Neural cell (in vitro differentiated cells): Measurements from ENCODE around the gene RGP1. TPM values are rescaled to one million over a fixed set of nuclear protein-coding genes. Genes with fewer than 3 reads are reported as not detected.

Experiments
- H2AFZ ChIP-seq: fragments of 200-600, 300-800 bp; sonication (generic), shearing (Covaris generic); 2 replicates; pipeline ENCODE4 v1.6.0; 2014; ENCODE audit warnings: low read depth, mild to moderate bottlenecking, antibody characterized with exemption, low read length, moderate library complexity
- H3F3A ChIP-seq: fragments of 200-600 bp; shearing (Covaris generic); 2 replicates; pipeline ENCODE4 v1.6.1; 2016; ENCODE audit warnings: mild to moderate bottlenecking, moderate library complexity, mixed read lengths, antibody characterized with exemption, low read length; ENCODE audit not compliant: insufficient read depth, poor library complexity, severe bottlenecking
- H3K27ac ChIP-seq: fragments of 200-600, 300-800 bp; sonication (generic), shearing (Covaris generic); 2 replicates; pipeline ENCODE4 v1.5.1; 2014; ENCODE audit warnings: mild to moderate bottlenecking, low read length, moderate library complexity
- H3K27me3 ChIP-seq: fragments of 300-800, 200-600 bp; sonication (generic), shearing (Covaris generic); 2 replicates; pipeline ENCODE4 v1.6.0; 2014; ENCODE audit warnings: mild to moderate bottlenecking, low read depth, low read length, moderate library complexity; ENCODE audit not compliant: insufficient read depth
- H3K36me3 ChIP-seq: fragments of 300-800, 200-600 bp; sonication (generic), shearing (Covaris generic); 2 replicates; pipeline ENCODE4 v1.5.1; 2014; ENCODE audit warnings: mild to moderate bottlenecking, antibody characterized with exemption, low read length, moderate library complexity; ENCODE audit not compliant: insufficient read depth
- H3K4me2 ChIP-seq: fragments of 300-800, 200-600 bp; sonication (generic), shearing (Covaris generic); 2 replicates; pipeline ENCODE4 v1.6.0; 2014; ENCODE audit warnings: mild to moderate bottlenecking, low read length
- H3K4me3 ChIP-seq: fragments of 300-800, 200-600 bp; sonication (generic), shearing (Covaris generic); 2 replicates; pipeline ENCODE4 v1.5.1; 2014; ENCODE audit warnings: mild to moderate bottlenecking, low read length, moderate library complexity
- H3K79me2 ChIP-seq: fragments of 200-600 bp; shearing (Covaris generic); replicated peaks from 2 replicates; pipeline ENCODE4 v1.6.0; 2014; ENCODE audit warnings: mild to moderate bottlenecking, low read length, moderate library complexity; ENCODE audit not compliant: insufficient read depth
- H3K9ac ChIP-seq: fragments of 300-800, 200-600 bp; sonication (generic), shearing (Covaris generic); 2 replicates; pipeline ENCODE4 v1.6.1; 2016; ENCODE audit warnings: mild to moderate bottlenecking, low read length, mixed read lengths
- H3K9me2 ChIP-seq: fragments of 200-600 bp; shearing (Covaris generic); 2 replicates; pipeline ENCODE4 v1.6.1; 2016; ENCODE audit warnings: mild to moderate bottlenecking, low read length, mixed read lengths; ENCODE audit not compliant: insufficient read depth
- H3K9me3 ChIP-seq: fragments of 200-600, 300-800 bp; sonication (generic), shearing (Covaris generic); 2 replicates; pipeline ENCODE4 v1.6.1; 2016; ENCODE audit warnings: mild to moderate bottlenecking, mixed run types, low read length, moderate library complexity, mixed read lengths
- H4K20me1 ChIP-seq: fragments of 200-600 bp; shearing (Covaris generic); 2 replicates; pipeline ENCODE4 v1.6.1; 2016; ENCODE audit warnings: mild to moderate bottlenecking, mixed run types; ENCODE audit not compliant: insufficient read depth
- EP300 ChIP-seq: fragments of 450-650 bp; conservative IDR thresholded peaks from 2 replicates; pipeline ENCODE4 v1.6.1; 2014; ENCODE audit warnings: antibody characterized with exemption, mild to moderate bottlenecking, moderate library complexity; ENCODE audit not compliant: poor library complexity, severe bottlenecking
- EZH2 ChIP-seq: fragments of 200-600, 300-800 bp; shearing (Covaris generic), sonication (generic); IDR thresholded peaks from 2 replicates; pipeline ENCODE4 v1.6.1; 2014; ENCODE audit warnings: antibody characterized with exemption, low read length, borderline replicate concordance, mild to moderate bottlenecking; ENCODE audit not compliant: insufficient read depth, poor library complexity, severe bottlenecking
- MXI1 ChIP-seq: fragments of 450-650 bp; conservative IDR thresholded peaks from 2 replicates; pipeline ENCODE4 v1.6.1; 2014; ENCODE audit warnings: antibody characterized with exemption, mild to moderate bottlenecking; ENCODE audit not compliant: poor library complexity, severe bottlenecking
- POLR2AphosphoS5 ChIP-seq: IDR thresholded peaks from 2 replicates; pipeline ENCODE4 v1.6.1; 2012
- RAD21 ChIP-seq: fragments of 450-650 bp; conservative IDR thresholded peaks from 2 replicates; pipeline ENCODE4 v1.6.1; 2014; ENCODE audit warnings: antibody characterized with exemption, mild to moderate bottlenecking, moderate library complexity
- REST ChIP-seq: IDR thresholded peaks from 2 replicates; pipeline ENCODE4 v1.6.1; 2012; ENCODE audit warnings: borderline replicate concordance
- SMC3 ChIP-seq: fragments of 450-650 bp; conservative IDR thresholded peaks from 2 replicates; pipeline ENCODE4 v1.6.1; 2014; ENCODE audit warnings: antibody characterized with exemption, mild to moderate bottlenecking, moderate library complexity; ENCODE audit not compliant: poor library complexity
- TAF1 ChIP-seq: IDR thresholded peaks from 2 replicates; pipeline ENCODE4 v1.6.1; 2012; ENCODE audit warnings: low read depth
- polyA plus RNA-seq: library from polyadenylated mRNA; depleted of rRNA; stranded (reverse); fragments of >200 nt; gene quantifications from 2 replicates; pipeline ENCODE4 v1.2.3, GENCODE V29; 2014
- TF ChIP-seq, protein P1 (sequence below): fragments of 450-650 bp; IDR thresholded peaks from 2 replicates; pipeline ENCODE4 v1.5.1; 2014; ENCODE audit warnings: antibody characterized with exemption, mild to moderate bottlenecking, moderate library complexity; ENCODE audit not compliant: poor library complexity, severe bottlenecking

The RGP1 gene
- polyA plus RNA-seq, 1 donor from 2014 or later: 8.1 TPM

GRCh38 chr9:35783418-35783817 is 34.3 kb downstream of the RGP1 start:
- no peaks in the 10 kb centered on the region for H4K20me1 ChIP-seq
- H3K36me3 ChIP-seq: no peaks in the 10 kb centered on the region
- H3K27me3 ChIP-seq: no peaks in the 10 kb centered on the region
- H3K9me3 ChIP-seq: no peaks in the 10 kb centered on the region
- H3K79me2 ChIP-seq: no peaks in the 10 kb centered on the region
- H3K4me3 ChIP-seq: no peak overlapping the region
- no peak overlapping the region for H3K27ac ChIP-seq
- H3K9ac ChIP-seq: no peak overlapping the region
- TF ChIP-seq RAD21 (no peak), SMC3 (no peak), REST (no peak), TAF1 (no peak), POLR2AphosphoS5 (no peak), EP300 (no peak), MXI1 (no peak), EZH2 (no peak)
- TF ChIP-seq, protein P1, sequence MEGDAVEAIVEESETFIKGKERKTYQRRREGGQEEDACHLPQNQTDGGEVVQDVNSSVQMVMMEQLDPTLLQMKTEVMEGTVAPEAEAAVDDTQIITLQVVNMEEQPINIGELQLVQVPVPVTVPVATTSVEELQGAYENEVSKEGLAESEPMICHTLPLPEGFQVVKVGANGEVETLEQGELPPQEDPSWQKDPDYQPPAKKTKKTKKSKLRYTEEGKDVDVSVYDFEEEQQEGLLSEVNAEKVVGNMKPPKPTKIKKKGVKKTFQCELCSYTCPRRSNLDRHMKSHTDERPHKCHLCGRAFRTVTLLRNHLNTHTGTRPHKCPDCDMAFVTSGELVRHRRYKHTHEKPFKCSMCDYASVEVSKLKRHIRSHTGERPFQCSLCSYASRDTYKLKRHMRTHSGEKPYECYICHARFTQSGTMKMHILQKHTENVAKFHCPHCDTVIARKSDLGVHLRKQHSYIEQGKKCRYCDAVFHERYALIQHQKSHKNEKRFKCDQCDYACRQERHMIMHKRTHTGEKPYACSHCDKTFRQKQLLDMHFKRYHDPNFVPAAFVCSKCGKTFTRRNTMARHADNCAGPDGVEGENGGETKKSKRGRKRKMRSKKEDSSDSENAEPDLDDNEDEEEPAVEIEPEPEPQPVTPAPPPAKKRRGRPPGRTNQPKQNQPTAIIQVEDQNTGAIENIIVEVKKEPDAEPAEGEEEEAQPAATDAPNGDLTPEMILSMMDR: no peak
- no peaks in the 10 kb centered on the region for H3F3A ChIP-seq
- H2AFZ ChIP-seq: no peak overlapping the region
- no peak overlapping the region for H3K4me2 ChIP-seq
- no peaks in the 10 kb centered on the region for H3K9me2 ChIP-seq

- no peaks in the 10 kb centered on the region for H3K9me3 ChIP-seq
- H3K27me3 ChIP-seq: no peaks in the 10 kb centered on the region
- no peaks in the 10 kb centered on the region for H3K9me2 ChIP-seq
- H3K9ac ChIP-seq: no peak overlapping the region
- TF ChIP-seq EP300 (no peak), REST (no peak), EZH2 (no peak), SMC3 (no peak), TAF1 (no peak), MXI1 (no peak), POLR2AphosphoS5 (no peak), RAD21 (no peak)
- TF ChIP-seq, protein P1: no peak
- H3K27ac ChIP-seq: no peak overlapping the region
- no peaks in the 10 kb centered on the region for H3K36me3 ChIP-seq
- H3K4me3 ChIP-seq: no peak overlapping the region
- H3K4me2 ChIP-seq: no peak overlapping the region
- no peak overlapping the region for H2AFZ ChIP-seq
- H4K20me1 ChIP-seq: no peaks in the 10 kb centered on the region
- H3K79me2 ChIP-seq: no peaks in the 10 kb centered on the region
- H3F3A ChIP-seq: no peaks in the 10 kb centered on the region
These were observed 40.5 kb downstream of the RGP1 start for GRCh38 chr9:35789541-35789940.
